Myocyte (in vitro differentiated cells): Measurements from ENCODE around the gene KCNG2. TPM values are rescaled to one million over a fixed set of nuclear protein-coding genes. Genes with fewer than 3 reads are reported as not detected.

Experiments used
- DNase-seq: peaks from one replicate; pipeline ENCODE4 v3.0.0-alpha.2; 2012; ENCODE audit warnings: low read depth
- total RNA-seq: library from RNA; depleted of rRNA; stranded (reverse); fragments of >200 nt; gene quantifications from 2 replicates; pipeline ENCODE4 v1.2.3, GENCODE V29; 2014

KCNG2 gene
- total RNA-seq, 1 donor from 2014 or later: 0.08 TPM

GRCh38 chr18:79784071-79784913 lies 13.4 kb upstream of the KCNG2 start:
- DNase-seq: no peak

GRCh38 chr18:79784965-79785770 lies 12.6 kb upstream of the KCNG2 start:
- DNase-seq: peak; percentile 59

GRCh38 chr18:79785831-79786230 lies 11.9 kb upstream of the KCNG2 start:
- DNase-seq: no peak

GRCh38 chr18:79786304-79786703 lies 11.4 kb upstream of the KCNG2 start:
- DNase-seq: no peak

- no peak for DNase-seq
Observed at GRCh38 chr18:79786786-79787526, 10.8 kb upstream of the KCNG2 start.

GRCh38 chr18:79787527-79787864 lies 10.2 kb upstream of the KCNG2 start:
- DNase-seq: no peak

GRCh38 chr18:79787865-79788733 lies 9.6 kb upstream of the KCNG2 start:
- DNase-seq: no peak

- no peak for DNase-seq
Observed at GRCh38 chr18:79788734-79789085, 9.0 kb upstream of the KCNG2 start.

- no peak for DNase-seq
Observed at GRCh38 chr18:79789091-79789891, 8.4 kb upstream of the KCNG2 start.

- DNase-seq: no peak
Observed at GRCh38 chr18:79789901-79790890, 7.5 kb upstream of the KCNG2 start.

- peak; percentile 79 for DNase-seq
Observed at GRCh38 chr18:79790996-79791972, 6.5 kb upstream of the KCNG2 start.

- DNase-seq: no peak
Observed at GRCh38 chr18:79792096-79792987, 5.4 kb upstream of the KCNG2 start.

- DNase-seq: no peak
Observed at GRCh38 chr18:79792988-79793355, 4.8 kb upstream of the KCNG2 start.

GRCh38 chr18:79794846-79795245 lies 2.9 kb upstream of the KCNG2 start:
- no peak for DNase-seq

- DNase-seq: no peak
Observed at GRCh38 chr18:79795446-79795845, 2.3 kb upstream of the KCNG2 start.

- no peak for DNase-seq
Observed at GRCh38 chr18:79796016-79796415, 1.7 kb upstream of the KCNG2 start.
